ENCODE data around the gene ULBP3.
"Not testable (repeated sequence)": the region's sequence is repeated elsewhere in the genome, so short reads cannot be mapped to it uniquely, and the experiment has no call there.

The ULBP3 gene

DNA sequence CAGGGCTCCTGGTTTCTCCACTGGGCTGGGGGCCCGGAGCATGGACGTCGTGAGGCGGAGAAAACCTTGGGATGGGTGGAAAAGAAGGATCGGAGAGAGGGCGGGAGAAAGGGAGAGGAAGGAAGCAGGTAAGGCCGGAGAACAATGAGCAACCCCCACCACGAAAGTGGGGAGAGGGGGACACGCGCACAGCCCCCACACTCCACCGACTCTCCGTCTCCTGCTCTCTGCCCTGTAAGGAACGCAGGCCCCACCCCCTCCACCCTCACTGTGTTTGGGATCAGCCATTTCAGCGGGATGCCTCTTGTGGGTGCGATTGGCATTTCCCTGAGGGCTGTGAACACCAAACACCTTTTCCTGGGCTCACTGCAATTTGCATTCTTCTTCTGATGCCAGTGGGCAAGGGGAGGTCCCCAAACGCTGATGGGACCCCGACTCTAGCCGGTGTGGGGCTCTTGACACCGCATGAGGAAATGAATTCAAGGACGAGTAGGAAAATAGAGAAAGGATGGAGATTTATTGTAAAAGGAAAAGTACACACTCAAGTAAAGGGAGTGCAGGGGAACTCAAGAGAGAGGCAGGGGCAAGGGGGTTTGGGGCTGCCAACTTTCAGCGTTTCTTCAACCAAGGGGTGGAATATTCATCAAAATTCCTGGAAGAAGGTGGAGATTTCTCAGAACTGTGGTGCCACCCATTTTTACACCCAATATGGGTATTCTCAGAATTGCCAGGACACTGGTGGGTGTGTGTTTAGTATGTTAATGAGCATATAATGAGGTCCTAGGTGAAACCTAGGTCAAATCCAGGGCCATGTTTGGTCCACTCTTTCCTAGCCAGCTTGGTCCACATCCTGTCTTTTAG, 30.5 kb downstream of the ULBP3 start:
- no peak for DNase-seq

DNA sequence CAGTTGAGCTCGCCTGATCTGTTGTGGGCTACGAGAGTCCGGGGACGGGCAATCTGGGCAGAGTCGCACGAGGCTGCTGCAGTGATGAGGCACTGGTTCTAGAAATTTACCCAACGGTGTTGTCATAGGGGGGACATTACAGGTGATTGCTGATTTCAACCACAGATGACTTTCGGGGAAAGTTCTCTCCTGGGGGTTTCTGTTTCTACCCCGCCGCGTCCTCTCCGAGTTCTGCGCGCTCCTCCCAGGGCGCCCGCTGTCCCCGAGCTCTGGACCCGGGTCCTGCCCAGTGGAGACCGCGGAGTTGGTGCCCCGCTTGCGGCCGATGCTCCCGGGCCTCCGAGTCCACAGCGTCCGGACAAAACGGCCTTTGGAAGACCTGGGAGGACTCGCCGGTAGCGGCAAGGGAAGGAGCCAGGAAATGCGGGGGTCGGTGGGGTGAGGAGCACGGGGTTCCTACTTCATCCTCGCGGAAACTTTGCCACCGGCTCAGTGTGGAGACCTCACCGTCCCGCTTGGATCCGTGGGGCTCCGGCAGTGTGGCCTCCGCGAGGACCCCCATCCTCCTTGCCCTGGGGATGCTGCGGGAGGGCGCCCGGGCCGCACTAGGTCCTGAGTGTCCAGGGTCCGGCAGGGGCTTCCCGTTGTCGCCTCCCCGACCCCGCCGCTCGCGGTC, 31.3 kb downstream of the ULBP3 start:
- DNase-seq: no peak

DNA sequence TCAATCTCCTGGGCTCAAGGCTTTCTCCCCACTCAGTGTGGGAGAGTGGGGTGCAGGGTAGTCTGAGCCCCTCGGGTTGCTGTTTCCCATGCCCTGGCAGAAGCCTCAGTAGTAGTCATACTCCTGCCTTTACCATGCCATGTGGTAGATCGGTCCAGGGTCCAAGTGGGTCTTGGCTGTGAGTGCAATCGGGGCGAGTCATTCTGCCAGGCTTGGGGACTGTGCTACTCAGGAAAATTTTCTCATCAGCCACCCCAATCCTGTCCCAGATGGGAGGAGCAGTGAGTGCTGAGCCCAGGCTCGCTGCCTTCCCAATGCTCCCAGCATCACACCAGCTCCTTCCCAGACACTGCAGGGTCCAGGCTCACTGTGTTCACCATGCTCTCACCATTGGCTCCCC, 32.8 kb downstream of the ULBP3 start:
- DNase-seq: no peak

GRCh38 chr6:150033207-150033771, 35.6 kb downstream of the ULBP3 start:
- DNase-seq: no peak

- no peak for DNase-seq
Measured at GRCh38 chr6:150032598-150032997, 36.3 kb downstream of the ULBP3 start.

- DNase-seq: no peak
Measured at GRCh38 chr6:150030611-150031010, 38.3 kb downstream of the ULBP3 start.

DNA sequence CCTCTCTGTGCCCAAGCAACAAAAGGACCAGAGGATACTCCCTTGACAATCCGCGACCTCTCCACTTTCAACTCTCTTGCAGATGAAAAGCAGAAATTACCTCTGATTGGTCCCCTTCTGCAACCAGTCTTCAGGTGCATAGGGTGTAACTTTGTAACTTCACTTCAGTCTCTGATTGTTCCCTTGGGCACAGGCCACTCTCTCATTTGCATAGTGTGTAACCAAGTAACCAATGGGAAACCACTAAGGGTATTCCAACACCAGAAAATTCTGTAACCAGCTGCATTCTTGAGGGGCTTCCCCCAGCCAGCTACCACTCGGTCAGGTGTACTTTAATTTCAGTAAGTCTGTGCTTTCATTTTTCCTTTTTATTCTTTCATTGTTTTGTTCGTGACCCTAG, 39.2 kb downstream of the ULBP3 start:
- no peak for DNase-seq

DNA sequence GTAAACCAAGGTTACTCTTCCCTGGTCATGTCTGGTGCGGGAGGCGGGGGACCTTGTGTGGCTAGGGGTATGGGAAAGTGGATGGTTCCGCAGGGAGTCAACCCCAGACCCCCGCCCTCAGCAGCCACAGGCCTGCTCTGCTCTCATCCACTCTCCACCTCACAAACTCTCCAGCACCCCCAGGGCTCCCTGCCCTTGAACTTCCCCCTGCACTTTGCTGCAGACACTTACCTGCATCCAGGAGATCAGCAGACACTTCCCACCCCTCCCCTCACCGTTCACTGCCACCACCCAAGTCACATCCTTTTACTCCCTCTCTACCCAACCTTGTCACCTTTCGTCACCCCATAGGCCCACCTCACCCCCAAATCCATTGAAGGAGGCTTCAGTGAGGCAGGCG, 39.6 kb downstream of the ULBP3 start:
- no peak for DNase-seq

DNA sequence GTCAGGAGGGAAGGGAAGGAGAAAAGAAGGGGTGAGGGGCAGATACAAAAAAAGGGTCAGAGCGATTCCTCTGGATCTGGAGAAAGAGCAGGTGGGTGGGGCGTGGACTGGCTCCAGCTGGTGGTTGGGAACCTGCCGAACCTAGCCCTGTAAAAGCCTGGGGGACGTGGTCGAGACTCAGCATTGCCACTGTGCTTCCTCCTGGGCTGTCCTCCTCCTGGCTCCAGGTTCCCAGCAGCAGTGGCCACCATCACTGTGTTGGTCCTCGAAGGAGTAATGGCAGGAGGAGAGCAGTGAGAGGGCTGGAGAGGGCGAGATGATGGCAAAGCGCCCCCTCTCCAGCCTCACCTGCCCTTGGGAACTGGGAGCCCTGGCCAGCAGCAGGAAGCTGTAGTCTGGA, 40.1 kb downstream of the ULBP3 start:
- DNase-seq: no peak

DNA sequence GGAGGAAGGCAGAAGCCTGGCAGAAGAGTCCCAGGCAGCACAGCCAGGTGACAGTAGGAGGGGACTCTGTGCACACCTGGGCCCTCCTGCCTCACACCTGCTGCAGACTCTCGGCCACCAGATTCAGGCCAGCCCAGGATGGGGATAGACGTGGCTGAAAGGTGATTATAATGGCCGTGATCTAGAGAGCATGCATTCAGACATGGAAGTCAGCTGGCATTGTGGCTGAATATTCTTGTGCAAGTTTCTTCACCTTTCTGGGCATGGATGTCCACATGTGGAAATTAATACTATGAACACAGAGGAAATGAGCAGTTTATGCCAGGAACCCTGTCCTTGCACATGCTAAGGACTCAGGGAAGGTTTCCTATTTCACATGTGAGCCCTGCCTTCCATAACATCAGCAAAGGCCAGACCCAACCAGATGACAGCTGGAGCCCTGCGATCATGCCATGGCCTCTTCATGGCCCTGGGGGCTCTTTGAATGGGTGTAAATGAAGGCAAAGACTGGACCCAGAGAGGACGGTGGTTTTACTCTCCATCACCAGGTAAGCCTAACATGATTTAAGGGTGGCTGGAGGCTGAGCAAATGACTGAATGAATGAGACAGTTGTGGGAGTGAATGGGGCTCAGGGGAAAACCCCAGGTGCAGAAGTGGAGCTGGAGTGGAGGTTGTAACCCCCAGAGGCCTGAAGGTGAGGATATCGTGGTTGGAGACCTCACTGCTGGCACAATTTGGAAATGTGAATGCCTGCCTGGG, 40.9 kb downstream of the ULBP3 start:
- DNase-seq: peak in 1 of 2 experiments; percentile 17

GRCh38 chr6:150026976-150027805, 41.7 kb downstream of the ULBP3 start:
- DNase-seq: peak in 1 of 2 experiments; percentile 14

DNA sequence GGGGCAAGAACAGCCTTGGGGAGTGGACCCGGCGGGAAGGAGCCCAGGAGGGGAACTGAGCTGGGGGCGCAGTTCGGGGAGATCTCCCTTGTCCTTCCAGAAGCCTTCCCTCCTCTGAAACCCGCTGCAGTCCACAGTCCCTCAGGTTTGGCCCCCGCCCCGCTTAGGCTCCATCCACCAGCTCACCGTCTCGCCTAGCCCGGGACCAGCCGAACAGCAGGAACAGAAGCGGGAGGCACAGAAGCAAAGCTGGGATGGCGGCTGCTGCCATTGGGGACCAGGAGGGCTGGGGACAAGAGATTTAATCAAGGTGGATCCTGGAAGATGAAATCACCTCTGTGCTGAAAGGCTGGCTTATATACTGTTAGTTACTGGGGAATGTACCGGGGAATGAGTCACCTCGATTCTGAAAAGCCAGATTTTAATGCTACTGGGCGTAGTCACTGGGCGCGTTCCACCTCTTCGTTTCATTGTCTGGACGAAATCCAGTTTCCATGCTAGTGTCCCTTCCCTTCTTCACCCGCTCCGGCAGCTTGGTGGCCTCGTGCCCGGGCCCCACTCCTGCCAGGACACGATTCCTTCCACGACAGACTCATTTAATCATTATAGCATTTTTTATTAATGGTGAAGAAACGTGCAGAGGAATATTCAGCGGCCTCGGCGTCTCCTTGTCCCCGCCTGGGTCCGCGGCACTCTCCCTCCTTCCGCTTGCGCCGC, 43.6 kb downstream of the ULBP3 start, which contains the start of gene RAET1L:
Gene RAET1L, minus strand, starts transcription at position 332 of the 717 bp plus-strand sequence. Its CDS starts 61 bp downstream, at position 271.
- peak; percentile 44 to 50 for DNase-seq

- DNase-seq: no peak
Measured at GRCh38 chr6:150024646-150025155, 44.2 kb downstream of the ULBP3 start.

DNA sequence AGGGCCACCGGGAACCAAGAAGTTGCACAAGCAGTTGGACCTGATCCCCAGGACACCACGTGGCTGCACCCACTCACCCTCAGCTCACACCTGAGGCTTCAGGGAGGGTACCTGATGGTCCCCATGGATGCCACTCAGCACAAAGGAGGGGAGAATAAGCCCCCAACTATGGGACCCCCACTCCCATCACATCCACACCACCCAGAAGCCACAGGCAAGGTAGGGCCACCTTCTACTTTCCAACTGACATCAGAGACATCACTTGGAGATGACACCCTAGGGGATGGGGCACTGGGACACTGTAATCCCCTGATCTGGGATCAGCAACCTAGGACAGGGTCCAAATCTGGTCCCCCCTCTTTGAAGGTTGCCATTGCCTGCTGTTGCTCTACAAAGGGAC, 44.9 kb downstream of the ULBP3 start:
- peak in 1 of 2 experiments; percentile 11 for DNase-seq

- DNase-seq: not testable (repeated sequence)
Measured at GRCh38 chr6:150021870-150022269, 47.1 kb downstream of the ULBP3 start.

DNA sequence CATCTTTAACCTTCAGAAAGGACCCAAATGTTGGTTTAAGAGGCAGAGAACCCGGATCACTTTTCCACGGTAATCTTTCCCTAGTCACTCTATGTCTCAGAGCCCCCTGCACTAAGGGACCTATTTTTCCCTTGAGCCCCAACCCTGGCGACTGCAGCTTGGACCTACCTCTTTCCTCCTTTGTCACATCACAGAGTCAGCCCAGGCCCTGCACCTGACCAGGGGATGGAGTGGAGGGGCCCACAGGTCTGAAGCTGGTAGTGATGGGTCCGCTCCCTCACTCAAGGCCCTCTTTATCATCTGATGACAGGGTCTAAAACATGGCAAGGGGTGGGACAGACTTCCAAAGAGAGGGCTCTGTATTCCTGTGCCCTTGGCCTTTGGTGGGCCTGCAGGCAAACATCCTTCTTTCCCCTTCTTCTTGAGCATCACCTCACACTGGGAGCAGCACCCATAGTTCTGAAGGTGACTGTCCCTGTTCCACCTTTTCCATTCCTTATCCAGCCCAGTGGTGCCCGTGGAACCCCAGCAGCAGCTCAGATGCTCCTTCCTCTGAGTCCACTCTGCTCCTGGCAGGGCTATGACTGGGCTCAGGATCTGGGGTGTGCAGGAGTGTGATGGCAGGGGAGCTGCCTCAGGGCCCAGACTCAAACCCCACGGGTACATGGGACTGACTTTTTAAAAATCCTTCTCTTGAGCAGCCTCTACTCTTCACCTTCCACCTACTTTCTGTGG, 49.9 kb downstream of the ULBP3 start:
- DNase-seq: peak in 1 of 2 experiments; percentile 17

- DNase-seq: not testable (repeated sequence)
Measured at GRCh38 chr6:150017186-150017521, 51.8 kb downstream of the ULBP3 start.

DNA sequence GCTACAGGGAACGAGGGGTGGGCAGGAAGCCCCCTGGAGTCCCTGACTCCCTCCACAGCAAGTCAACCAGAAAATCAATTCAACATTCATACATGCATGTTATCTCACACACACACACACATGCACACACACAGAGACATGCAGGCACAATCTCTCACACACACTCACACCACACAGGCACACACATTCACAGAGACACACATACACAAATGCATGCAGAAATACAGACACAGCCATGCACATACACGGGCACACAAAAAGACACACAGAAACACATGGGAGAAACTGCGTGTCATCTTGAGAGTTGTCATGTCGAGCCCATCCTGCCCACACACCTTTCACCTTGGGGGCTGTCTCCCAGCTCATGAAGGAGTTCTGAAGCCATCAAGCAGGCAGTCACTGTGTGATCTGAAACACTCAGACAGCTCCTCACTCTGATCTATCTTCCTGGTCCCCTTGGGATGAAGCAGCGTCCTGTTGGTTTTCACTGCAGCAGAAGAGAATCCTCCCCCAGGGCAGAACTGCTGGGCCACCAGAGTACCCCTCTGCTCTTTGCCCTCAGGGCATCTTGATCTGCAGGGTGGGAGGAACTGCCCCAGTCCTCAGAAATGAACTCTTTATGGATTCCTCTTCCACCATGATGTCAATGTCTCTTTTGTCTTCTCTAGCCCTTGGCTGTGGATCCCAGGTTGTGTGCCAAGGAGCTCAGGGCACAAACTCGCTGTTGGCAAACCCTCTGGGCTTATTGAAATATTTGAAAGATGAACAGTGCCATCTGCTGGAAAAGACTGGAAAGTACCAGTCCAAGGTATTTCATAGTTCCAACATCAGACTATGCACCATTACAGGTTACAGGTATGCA, 52.4 kb downstream of the ULBP3 start:
- peak; percentile 57 to 62 for DNase-seq

DNA sequence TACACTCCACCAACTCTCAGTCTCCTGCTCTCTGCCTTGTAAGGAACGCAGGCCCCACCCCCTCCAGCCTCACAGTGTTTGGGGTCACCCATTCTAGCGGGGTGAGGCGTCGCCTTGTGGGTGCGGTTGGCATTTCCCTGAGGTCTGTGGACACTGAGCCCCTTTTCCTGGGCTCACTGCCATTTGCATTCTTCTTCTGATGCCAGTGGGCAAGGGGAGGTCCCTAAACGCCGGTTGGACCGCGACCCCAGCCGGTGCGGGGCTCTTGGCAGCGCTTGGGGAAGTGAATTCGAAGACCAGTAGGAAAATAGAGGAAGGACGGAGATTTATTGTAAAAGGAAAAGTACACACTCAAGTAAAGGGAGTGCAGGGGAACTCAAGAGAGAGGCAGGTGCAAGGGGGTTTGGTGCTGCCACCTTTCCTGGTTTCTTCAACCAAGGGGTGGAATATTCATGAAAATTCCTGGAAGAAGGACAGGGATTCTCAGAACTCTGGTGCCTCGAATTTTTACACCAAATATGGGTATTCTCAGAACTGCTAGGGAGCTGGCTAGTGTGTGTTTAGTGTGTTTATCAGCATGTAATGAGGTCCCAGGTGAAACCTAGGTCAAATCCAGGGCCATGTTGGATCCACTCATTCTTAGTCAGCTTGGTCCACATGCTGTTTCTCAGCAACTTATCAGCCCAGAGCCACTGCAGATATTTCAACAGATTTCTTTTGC, 53.5 kb downstream of the ULBP3 start:
- peak in 1 of 2 experiments; percentile 25 for DNase-seq
